WTC11 (cell line): Measurements from ENCODE around the gene CCT8L2.
"Not testable (repeated sequence)": the region's sequence is repeated elsewhere in the genome, so short reads cannot be mapped to it uniquely, and the experiment has no call there.

Source experiments
- ATF1 ChIP-seq: sonication (generic); formaldehyde crosslinking; IDR thresholded peaks from 2 replicates; pipeline ENCODE4 v1.8.1; 2023; ENCODE audit warnings: mild to moderate bottlenecking, moderate library complexity, missing genetic modification reagents
- KAT7 ChIP-seq: sonication (generic); formaldehyde crosslinking; IDR thresholded peaks from 2 replicates; pipeline ENCODE4 v1.8.1; 2023; ENCODE audit warnings: missing genetic modification reagents, mild to moderate bottlenecking, borderline replicate concordance
- TF ChIP-seq, protein P1 (sequence below): fragments of 200-600 bp; IDR thresholded peaks from 2 replicates; pipeline ENCODE4 v1.8.0; 2022; ENCODE audit warnings: antibody characterized with exemption

DNA sequence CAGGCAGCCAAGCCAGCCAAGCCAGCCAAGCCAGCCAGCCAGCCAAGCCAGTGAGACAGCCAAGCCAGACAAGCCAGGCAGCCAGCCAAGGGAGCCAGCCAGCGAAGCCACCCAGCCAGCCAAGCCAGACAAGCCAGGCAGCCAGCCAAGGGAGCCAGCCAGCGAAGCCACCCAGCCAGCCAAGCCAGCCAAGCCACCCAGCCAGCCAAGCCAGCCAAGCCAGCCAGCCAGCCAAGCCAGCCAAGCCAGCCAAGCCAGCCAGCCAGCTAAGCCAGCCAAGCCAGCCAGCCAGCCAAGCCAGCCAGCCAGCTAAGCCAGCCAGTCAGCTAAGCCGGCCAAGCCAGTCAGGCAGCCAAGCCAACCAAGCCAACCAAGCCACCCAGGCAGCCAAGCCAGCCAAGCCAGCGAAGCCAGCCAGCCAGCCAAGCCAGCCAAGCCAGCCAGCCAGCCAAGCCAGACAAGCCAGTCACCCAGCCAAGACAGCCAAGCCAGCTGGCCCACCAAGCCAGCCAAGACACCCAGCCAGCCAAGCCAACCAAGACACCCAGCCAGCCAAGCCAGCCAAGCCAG lies 34.1 kb downstream of the CCT8L2 start:
- TF ChIP-seq, protein P1, sequence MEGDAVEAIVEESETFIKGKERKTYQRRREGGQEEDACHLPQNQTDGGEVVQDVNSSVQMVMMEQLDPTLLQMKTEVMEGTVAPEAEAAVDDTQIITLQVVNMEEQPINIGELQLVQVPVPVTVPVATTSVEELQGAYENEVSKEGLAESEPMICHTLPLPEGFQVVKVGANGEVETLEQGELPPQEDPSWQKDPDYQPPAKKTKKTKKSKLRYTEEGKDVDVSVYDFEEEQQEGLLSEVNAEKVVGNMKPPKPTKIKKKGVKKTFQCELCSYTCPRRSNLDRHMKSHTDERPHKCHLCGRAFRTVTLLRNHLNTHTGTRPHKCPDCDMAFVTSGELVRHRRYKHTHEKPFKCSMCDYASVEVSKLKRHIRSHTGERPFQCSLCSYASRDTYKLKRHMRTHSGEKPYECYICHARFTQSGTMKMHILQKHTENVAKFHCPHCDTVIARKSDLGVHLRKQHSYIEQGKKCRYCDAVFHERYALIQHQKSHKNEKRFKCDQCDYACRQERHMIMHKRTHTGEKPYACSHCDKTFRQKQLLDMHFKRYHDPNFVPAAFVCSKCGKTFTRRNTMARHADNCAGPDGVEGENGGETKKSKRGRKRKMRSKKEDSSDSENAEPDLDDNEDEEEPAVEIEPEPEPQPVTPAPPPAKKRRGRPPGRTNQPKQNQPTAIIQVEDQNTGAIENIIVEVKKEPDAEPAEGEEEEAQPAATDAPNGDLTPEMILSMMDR, result not testable (repeated sequence)
- TF ChIP-seq ATF1, KAT7 (CRISPR knock-in tag): not testable (repeated sequence)
